HEK293T (cell line): ENCODE measurements around the gene EME1.
"Not testable (repeated sequence)": the region's sequence is repeated elsewhere in the genome, so short reads cannot be mapped to it uniquely, and the experiment has no call there.

Experiments
- CTCF ChIA-PET: fragments of 350-600 bp; formaldehyde crosslinking; extraction: SDS; loops from one replicate; lab custom pipeline; 2021; ENCODE audit warnings: antibody characterized with exemption, inconsistent platforms; lab: Yijun Ruan, JAX
- POLR2A ChIA-PET: fragments of 350-600 bp; formaldehyde crosslinking; extraction: SDS; loops from one replicate; lab custom pipeline; 2020; ENCODE audit warnings: antibody characterized with exemption, inconsistent platforms; lab: Yijun Ruan, JAX
- DNase-seq: peaks from one replicate; pipeline ENCODE4 v3.0.0; 2012; ENCODE audit warnings: mixed read lengths; ENCODE audit errors: extremely low spot score
- ARNT ChIP-seq: fragments of 450-650 bp; IDR thresholded peaks from 2 replicates; pipeline ENCODE4 v1.6.1; 2017; ENCODE audit warnings: mild to moderate bottlenecking
- BHLHE40 ChIP-seq: fragments of 450-650 bp; IDR thresholded peaks from 2 replicates; pipeline ENCODE4 v1.6.1; 2016; ENCODE audit warnings: mild to moderate bottlenecking, moderate library complexity, borderline replicate concordance
- CTBP1 ChIP-seq: fragments of 450-650 bp; IDR thresholded peaks from 2 replicates; pipeline ENCODE4 v1.6.1; 2016; ENCODE audit warnings: borderline replicate concordance
- ELF4 ChIP-seq: fragments of 450-650 bp; IDR thresholded peaks from 2 replicates; pipeline ENCODE4 v1.6.1; 2017; ENCODE audit warnings: antibody characterized with exemption
- FOXA1 ChIP-seq: fragments of 450-650 bp; IDR thresholded peaks from 2 replicates; pipeline ENCODE4 v1.6.1; 2016; ENCODE audit warnings: mild to moderate bottlenecking
- FOXK2 ChIP-seq: fragments of 450-650 bp; IDR thresholded peaks from 2 replicates; pipeline ENCODE4 v1.6.1; 2016; ENCODE audit warnings: mild to moderate bottlenecking
- FOXM1 ChIP-seq: fragments of 450-650 bp; IDR thresholded peaks from 2 replicates; pipeline ENCODE4 v1.6.1; 2017; ENCODE audit warnings: mild to moderate bottlenecking, borderline replicate concordance
- HDGF ChIP-seq: fragments of 450-650 bp; IDR thresholded peaks from 2 replicates; pipeline ENCODE4 v1.6.1; 2017; ENCODE audit warnings: antibody characterized with exemption, borderline replicate concordance
- L3MBTL2 ChIP-seq: fragments of 450-650 bp; conservative IDR thresholded peaks from 2 replicates; pipeline ENCODE4 v1.6.1; 2016; ENCODE audit warnings: mild to moderate bottlenecking
- LEF1 ChIP-seq: fragments of 450-650 bp; IDR thresholded peaks from 2 replicates; pipeline ENCODE4 v1.6.1; 2017; ENCODE audit warnings: mild to moderate bottlenecking, borderline replicate concordance
- NFRKB ChIP-seq: fragments of 450-650 bp; IDR thresholded peaks from 2 replicates; pipeline ENCODE4 v1.6.1; 2016; ENCODE audit warnings: mild to moderate bottlenecking, moderate library complexity
- SP1 ChIP-seq: fragments of 450-650 bp; IDR thresholded peaks from 2 replicates; pipeline ENCODE4 v1.6.1; 2017
- SUZ12 ChIP-seq: fragments of 450-650 bp; IDR thresholded peaks from 2 replicates; pipeline ENCODE4 v1.6.1; 2016; ENCODE audit warnings: mild to moderate bottlenecking
- TARDBP ChIP-seq: fragments of 450-650 bp; IDR thresholded peaks from 2 replicates; pipeline ENCODE4 v1.6.1; 2016
- ZNF384 ChIP-seq: fragments of 450-650 bp; IDR thresholded peaks from 2 replicates; pipeline ENCODE4 v1.6.1; 2016
- TF ChIP-seq, protein P1 (sequence below): fragments of 450-650 bp; IDR thresholded peaks from 2 replicates; pipeline ENCODE4 v1.6.1; 2016

Gene EME1

DNA sequence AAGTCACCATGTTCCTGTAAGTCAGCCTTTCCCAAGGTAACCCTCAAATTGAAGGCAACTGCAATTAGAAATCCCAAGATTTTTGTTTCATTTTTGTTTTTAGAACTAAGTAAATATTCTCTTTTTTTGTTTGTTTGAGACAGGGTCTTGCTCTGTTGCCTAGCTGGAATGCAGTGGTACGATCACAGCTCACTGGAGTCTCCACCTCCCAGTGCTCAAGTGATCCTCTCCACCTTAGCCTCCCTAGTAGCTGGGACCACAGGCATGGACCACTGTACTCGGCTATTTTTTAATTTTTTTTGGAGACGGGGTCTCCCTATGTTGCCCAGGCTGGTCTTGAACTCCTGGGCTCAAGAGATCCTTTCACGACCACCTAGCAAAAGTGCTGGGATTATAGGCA, 34.9 kb downstream of the EME1 start:
- DNase-seq = no peak
- TF ChIP-seq FOXK2 (no peak), ARNT (no peak), SUZ12 (no peak)
- ChIA-PET POLR2A (interaction anchor here (1.7 kb wide), 1 partner anchor 10 kb away, joined by 5 read pairs; the partner anchor contains the start of gene LRRC59), CTCF (interaction anchor here (0.8 kb wide), 1 partner anchor 11 kb away, joined by 3 read pairs; the partner anchor contains the start of gene LRRC59)

DNA sequence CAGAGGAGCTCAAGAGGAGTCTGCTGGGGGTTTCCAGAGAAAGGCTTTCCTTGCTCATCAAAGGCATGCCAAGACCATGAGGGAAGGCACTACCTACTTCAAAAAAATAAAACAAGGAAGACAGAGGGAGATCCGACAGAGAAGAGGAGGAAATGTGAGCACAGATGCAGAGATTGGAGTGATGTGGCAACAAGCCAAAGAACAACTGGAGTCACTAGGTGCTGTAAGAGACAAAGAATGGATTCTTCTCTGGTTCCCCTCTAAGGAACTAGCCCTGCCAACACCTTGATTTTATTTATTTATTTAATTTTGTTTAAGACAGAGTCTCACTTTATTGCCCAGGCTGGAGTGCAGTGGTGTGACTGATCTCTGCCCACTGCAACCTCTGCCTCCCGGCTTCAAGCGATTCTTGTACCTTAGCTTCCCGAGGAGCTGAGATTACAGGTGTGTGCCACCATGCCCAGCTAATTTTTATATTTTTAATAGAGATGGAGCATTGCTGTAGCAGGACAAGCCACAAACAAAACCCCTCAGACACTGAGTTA, 39.2 kb downstream of the EME1 start:
- POLR2A ChIA-PET = no interaction called here
- no peak for TF ChIP-seq L3MBTL2
- no peak for TF ChIP-seq CTBP1
- TF ChIP-seq FOXK2 = no peak
- no peak for TF ChIP-seq LEF1
- TF ChIP-seq SP1 = no peak
- no peak for TF ChIP-seq ZNF384
- TF ChIP-seq SUZ12 = no peak
- no peak for TF ChIP-seq BHLHE40
- no peak for TF ChIP-seq TARDBP
- TF ChIP-seq FOXA1 = no peak
- TF ChIP-seq FOXM1 = no peak
- TF ChIP-seq NFRKB = no peak
- TF ChIP-seq HDGF = no peak
- TF ChIP-seq ELF4 = no peak
- TF ChIP-seq ARNT = no peak
- TF ChIP-seq, protein P1, sequence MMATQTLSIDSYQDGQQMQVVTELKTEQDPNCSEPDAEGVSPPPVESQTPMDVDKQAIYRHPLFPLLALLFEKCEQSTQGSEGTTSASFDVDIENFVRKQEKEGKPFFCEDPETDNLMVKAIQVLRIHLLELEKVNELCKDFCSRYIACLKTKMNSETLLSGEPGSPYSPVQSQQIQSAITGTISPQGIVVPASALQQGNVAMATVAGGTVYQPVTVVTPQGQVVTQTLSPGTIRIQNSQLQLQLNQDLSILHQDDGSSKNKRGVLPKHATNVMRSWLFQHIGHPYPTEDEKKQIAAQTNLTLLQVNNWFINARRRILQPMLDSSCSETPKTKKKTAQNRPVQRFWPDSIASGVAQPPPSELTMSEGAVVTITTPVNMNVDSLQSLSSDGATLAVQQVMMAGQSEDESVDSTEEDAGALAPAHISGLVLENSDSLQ = no peak
- no peak for DNase-seq
- CTCF ChIA-PET = interaction anchor here (0.8 kb wide), 1 partner anchor 14 kb away, joined by 4 read pairs; no protein-coding TSS in a partner anchor

DNA sequence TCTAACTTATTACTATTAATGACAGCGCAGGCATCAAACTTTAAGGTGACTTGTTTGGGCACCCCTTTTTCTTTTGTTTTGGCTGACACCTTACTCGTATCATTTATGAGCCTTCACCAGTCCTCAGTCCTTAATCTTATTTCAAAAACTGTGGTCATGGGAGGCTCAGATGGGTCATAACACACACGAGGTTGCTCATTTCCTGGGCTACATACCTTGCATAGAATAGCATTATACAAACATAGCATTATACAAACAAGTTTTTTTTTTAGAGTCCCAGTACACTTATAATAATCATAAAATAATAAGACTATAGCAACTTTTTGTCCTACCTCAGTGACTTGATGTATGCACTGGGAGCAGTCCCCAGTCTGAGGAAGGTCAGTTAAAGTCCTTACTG, 41.8 kb downstream of the EME1 start:
- CTCF ChIA-PET = no interaction called here
- TF ChIP-seq ARNT (no peak), BHLHE40 (no peak), SP1 (no peak), FOXM1 (no peak), HDGF (no peak), NFRKB (no peak), ZNF384 (no peak), LEF1 (no peak)
- TF ChIP-seq, protein P1 = no peak
- POLR2A ChIA-PET = no interaction called here
- no peak for DNase-seq

DNA sequence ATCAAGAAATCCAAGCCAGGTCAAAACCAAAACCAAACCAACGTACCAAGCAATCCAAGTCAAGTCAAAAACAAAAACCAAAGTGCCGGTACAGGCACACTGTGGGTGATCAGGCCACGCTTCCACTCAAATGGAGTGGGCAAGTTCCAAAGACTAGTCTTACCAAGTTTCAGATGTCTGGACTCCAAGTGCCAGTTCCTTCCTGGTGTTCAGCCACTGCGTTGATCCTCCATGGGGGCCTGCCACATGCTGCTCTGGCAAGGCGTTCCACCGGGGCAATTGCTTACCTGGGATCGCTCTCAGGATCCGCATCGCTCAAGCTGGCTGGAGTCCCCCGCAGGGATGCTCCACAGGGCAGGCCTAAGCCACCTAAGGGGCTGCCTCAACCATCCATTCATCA, 46.5 kb downstream of the EME1 start:
- DNase-seq, CTCF ChIA-PET, POLR2A ChIA-PET: not testable (repeated sequence)

DNA sequence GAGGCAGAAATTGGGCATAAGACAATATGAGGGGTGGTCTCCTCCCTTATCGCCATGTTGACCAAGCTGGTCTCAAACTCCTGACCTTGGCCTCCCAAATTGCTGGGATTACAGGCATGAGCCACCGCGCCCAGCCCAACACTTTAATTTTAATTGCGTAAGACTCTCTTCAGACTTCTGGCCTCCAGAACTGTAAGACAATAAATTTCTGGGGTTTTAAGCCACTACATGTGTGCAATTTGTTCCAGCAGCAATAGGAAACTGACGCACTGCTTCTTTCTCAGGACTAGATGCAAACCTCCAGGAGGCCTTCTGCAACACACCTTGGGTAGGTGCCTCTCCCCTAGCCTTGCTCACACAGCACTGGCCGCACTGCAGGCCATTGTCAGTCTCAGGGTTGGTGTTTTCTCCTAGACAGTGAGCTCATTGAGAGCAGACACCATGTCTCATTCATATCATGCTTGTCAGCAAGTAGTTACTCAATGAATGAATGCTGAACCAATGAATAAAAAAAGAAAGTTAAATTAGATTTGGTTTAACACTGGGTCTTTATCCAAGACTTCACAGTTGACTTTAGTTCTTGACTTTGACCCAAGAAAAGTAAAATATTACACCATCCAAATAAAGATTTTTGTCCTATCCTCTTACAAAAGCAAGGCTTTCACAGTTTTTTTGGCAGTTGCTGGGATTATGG, 47.5 kb downstream of the EME1 start:
- no peak for DNase-seq
- ChIA-PET CTCF (interaction anchor here (0.8 to 1.7 kb wide), 2 partner anchors 58 to 60 kb away, joined by 4 to 5 read pairs; no protein-coding TSS in a partner anchor), POLR2A (interaction anchor here (1.7 kb wide), 1 partner anchor 23 kb away, joined by 4 read pairs; the partner anchor contains the start of gene LRRC59)
- TF ChIP-seq ARNT (no peak), BHLHE40 (no peak), NFRKB (no peak), LEF1 (no peak), HDGF (no peak), FOXK2 (no peak), FOXA1 (no peak)

- no peak for DNase-seq
- TF ChIP-seq NFRKB = no peak
- TF ChIP-seq L3MBTL2 = no peak
- ChIA-PET CTCF (interaction anchor here (0.8 to 1.7 kb wide), 3 partner anchors 59 to 431 kb away, joined by 3 to 5 read pairs (median 4); no protein-coding TSS in a partner anchor), POLR2A (interaction anchor here (1.7 kb wide), 1 partner anchor 24 kb away, joined by 4 read pairs; the partner anchor contains the start of gene LRRC59)
Measured at GRCh38 chr17:50421308-50422051, 48.5 kb downstream of the EME1 start.

DNA sequence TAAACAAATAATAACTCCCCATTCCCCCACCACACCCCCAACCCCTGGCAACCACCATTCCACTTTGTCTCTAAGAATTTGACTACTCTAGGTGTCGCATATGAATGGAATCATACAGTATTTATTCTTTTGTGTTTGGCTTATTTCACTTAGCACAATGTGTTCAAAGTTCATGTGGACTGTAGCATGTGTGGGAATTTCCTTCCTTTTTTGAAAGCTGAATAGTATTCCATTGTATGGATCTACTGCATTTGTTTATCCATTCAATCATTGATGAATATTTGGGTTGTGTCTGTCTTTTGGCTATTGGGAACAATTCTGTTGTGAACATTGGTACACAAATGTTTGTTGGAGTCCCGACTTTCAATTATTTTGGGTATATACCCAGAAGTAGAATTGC, 49.7 kb downstream of the EME1 start:
- CTCF ChIA-PET = interaction anchor here (0.7 kb wide), 2 partner anchors 7 to 25 kb away, joined by 4 read pairs; partner anchors contain the start of gene LRRC59
- TF ChIP-seq ZNF384 (no peak), SUZ12 (no peak), L3MBTL2 (no peak), LEF1 (no peak), NFRKB (no peak), HDGF (no peak)
- TF ChIP-seq, protein P1 = no peak
- DNase-seq = no peak
- POLR2A ChIA-PET = no interaction called here
